ENCODE measurements around the gene KIFC1.

The KIFC1 gene

DNA sequence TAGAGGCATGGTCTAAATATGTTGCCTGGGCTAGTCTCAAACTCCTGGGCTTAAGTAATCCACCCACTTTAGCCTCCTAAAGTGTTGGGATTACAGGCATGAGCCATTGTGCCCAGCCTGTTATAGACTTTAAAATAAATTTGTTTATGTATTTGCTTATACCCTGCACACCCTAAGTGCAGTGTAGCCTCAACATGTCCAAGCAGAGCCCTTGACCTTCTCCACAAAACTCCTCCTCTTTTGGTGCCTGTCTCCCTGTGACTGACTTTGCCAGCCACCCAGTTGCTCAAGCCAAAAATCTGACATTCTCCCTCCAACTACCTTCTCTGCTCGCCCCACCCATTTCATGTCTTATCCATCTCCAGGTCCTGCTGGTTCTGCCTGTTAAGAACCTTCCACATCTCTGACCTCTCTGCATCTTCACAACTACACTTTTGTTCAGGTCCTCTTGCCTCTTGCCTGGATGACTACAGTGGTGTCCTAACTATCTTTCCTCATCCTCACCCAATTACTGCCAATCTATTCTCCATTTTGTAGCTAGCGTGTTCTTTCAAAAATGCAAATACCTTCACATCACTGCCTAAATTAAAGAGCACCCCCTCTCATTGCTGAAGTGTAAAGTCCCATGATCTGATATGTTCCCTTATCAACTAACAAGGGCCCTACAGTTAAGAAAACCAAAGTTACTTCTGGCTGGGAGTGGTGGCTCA lies 11.2 kb upstream of the KIFC1 start:
- Histone ChIP-seq H3K27me3 (ENCODE audit: insufficient read depth, low read length, poor library complexity) (no peaks in the 10 kb centered on the region), H3K36me3 (ENCODE audit: insufficient read depth, low read length) (no peaks in the 10 kb centered on the region), H3K9me3 (ENCODE audit: insufficient read depth, low read length, severe bottlenecking) (no peaks in the 10 kb centered on the region), H3K9ac (ENCODE audit: low read depth, low read length) (no peak overlapping the region), H2AFZ (ENCODE audit: low read depth, low read length) (no peak overlapping the region), H3K27ac (ENCODE audit: low read length) (no peak overlapping the region), H3K79me2 (ENCODE audit: insufficient read depth, low read length) (no peaks in the 10 kb centered on the region), H3K4me2 (ENCODE audit: insufficient read depth, low read length) (no peak overlapping the region), H3K4me3 (ENCODE audit: low read depth in 1 of 2, low read length in 2 of 2) (no peak overlapping the region), H4K20me1 (ENCODE audit: insufficient read depth, low read length) (no peaks in the 10 kb centered on the region), H3K4me1 (ENCODE audit: insufficient read depth, low read length) (no peaks in the 10 kb centered on the region)
- DNase-seq (no peak), ATAC-seq (ENCODE audit: insufficient read depth, low read depth) (no peak)
- TF ChIP-seq EZH2 (IDR thresholded peaks at IDR 0.05; ENCODE audit: borderline replicate concordance, low read depth, low read length, severe bottlenecking): no peak
- TF ChIP-seq, protein P1, sequence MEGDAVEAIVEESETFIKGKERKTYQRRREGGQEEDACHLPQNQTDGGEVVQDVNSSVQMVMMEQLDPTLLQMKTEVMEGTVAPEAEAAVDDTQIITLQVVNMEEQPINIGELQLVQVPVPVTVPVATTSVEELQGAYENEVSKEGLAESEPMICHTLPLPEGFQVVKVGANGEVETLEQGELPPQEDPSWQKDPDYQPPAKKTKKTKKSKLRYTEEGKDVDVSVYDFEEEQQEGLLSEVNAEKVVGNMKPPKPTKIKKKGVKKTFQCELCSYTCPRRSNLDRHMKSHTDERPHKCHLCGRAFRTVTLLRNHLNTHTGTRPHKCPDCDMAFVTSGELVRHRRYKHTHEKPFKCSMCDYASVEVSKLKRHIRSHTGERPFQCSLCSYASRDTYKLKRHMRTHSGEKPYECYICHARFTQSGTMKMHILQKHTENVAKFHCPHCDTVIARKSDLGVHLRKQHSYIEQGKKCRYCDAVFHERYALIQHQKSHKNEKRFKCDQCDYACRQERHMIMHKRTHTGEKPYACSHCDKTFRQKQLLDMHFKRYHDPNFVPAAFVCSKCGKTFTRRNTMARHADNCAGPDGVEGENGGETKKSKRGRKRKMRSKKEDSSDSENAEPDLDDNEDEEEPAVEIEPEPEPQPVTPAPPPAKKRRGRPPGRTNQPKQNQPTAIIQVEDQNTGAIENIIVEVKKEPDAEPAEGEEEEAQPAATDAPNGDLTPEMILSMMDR (IDR thresholded peaks at IDR 0.05; ENCODE audit: borderline replicate concordance, extremely low read depth, low read length, poor library complexity, severe bottlenecking): no peak

- Histone ChIP-seq H3K79me2 (ENCODE audit: insufficient read depth, low read length) (no peaks in the 10 kb centered on the region), H3K9ac (ENCODE audit: low read depth, low read length) (no peak overlapping the region)
These were observed 8.0 kb upstream of the KIFC1 start for GRCh38 chr6:33383427-33384185.

GRCh38 chr6:33384581-33385020 lies 7.0 kb upstream of the KIFC1 start:
- Histone ChIP-seq H3K4me2 (ENCODE audit: insufficient read depth, low read length) (no peak overlapping the region), H3K36me3 (ENCODE audit: insufficient read depth, low read length) (no peaks in the 10 kb centered on the region), H3K27me3 (ENCODE audit: insufficient read depth, low read length, poor library complexity) (no peaks in the 10 kb centered on the region), H3K4me1 (ENCODE audit: insufficient read depth, low read length) (no peaks in the 10 kb centered on the region), H4K20me1 (ENCODE audit: insufficient read depth, low read length) (no peaks in the 10 kb centered on the region), H3K79me2 (ENCODE audit: insufficient read depth, low read length) (no peaks in the 10 kb centered on the region), H3K9ac (ENCODE audit: low read depth, low read length) (no peak overlapping the region), H3K9me3 (ENCODE audit: insufficient read depth, low read length, severe bottlenecking) (no peaks in the 10 kb centered on the region), H3K4me3 (ENCODE audit: low read depth in 1 of 2, low read length in 2 of 2) (no peak overlapping the region), H3K27ac (ENCODE audit: low read length) (no peak overlapping the region), H2AFZ (ENCODE audit: low read depth, low read length) (no peak overlapping the region)
- DNase-seq (no peak), ATAC-seq (ENCODE audit: insufficient read depth, low read depth) (no peak)
- TF ChIP-seq EZH2 (IDR thresholded peaks at IDR 0.05; ENCODE audit: borderline replicate concordance, low read depth, low read length, severe bottlenecking): no peak
- TF ChIP-seq, protein P1 (IDR thresholded peaks at IDR 0.05; ENCODE audit: borderline replicate concordance, extremely low read depth, low read length, poor library complexity, severe bottlenecking): peak; percentile 15

More at GRCh38 chr6:33383427-33384185, 8.0 kb upstream of the KIFC1 start:
- no peaks in the 10 kb centered on the region for H3K27me3 ChIP-seq (ENCODE audit: insufficient read depth, low read length, poor library complexity)
- H3K4me1 ChIP-seq (ENCODE audit: insufficient read depth, low read length): no peaks in the 10 kb centered on the region
- H3K4me3 ChIP-seq (ENCODE audit: low read depth in 1 of 2, low read length in 2 of 2): no peak overlapping the region
- no peaks in the 10 kb centered on the region for H3K9me3 ChIP-seq (ENCODE audit: insufficient read depth, low read length, severe bottlenecking)
- DNase-seq (no peak), ATAC-seq (ENCODE audit: insufficient read depth, low read depth) (no peak)
- H3K27ac ChIP-seq (ENCODE audit: low read length): no peak overlapping the region
- H4K20me1 ChIP-seq (ENCODE audit: insufficient read depth, low read length): no peaks in the 10 kb centered on the region
- no peak for TF ChIP-seq EZH2 (IDR thresholded peaks at IDR 0.05; ENCODE audit: borderline replicate concordance, low read depth, low read length, severe bottlenecking)
- TF ChIP-seq, protein P1 (IDR thresholded peaks at IDR 0.05; ENCODE audit: borderline replicate concordance, extremely low read depth, low read length, poor library complexity, severe bottlenecking): no peak
- H3K4me2 ChIP-seq (ENCODE audit: insufficient read depth, low read length): no peak overlapping the region
- H3K36me3 ChIP-seq (ENCODE audit: insufficient read depth, low read length): no peaks in the 10 kb centered on the region
- no peak overlapping the region for H2AFZ ChIP-seq (ENCODE audit: low read depth, low read length)

Measured in DND-41 (cell line).